GM12878 (cell line): ENCODE data around the gene RASGRF2.

Experiments used
- ATF2 ChIP-seq: IDR thresholded peaks from 2 replicates; pipeline ENCODE4 v1.6.1; 2012; ENCODE audit warnings: low read length, inconsistent platforms
- ATF3 ChIP-seq: IDR thresholded peaks from 2 replicates; pipeline ENCODE4 v1.6.1; 2011; ENCODE audit warnings: low read depth, mild to moderate bottlenecking, low read length, moderate library complexity, borderline replicate concordance; ENCODE audit errors: extremely low read depth
- BCLAF1 ChIP-seq: fragments of 450-650 bp; IDR thresholded peaks from 2 replicates; pipeline ENCODE4 v1.6.1; 2017; ENCODE audit warnings: antibody characterized with exemption, mild to moderate bottlenecking, moderate library complexity
- CREB1 ChIP-seq: IDR thresholded peaks from 2 replicates; pipeline ENCODE4 v1.6.1; 2012; ENCODE audit warnings: low read depth, mild to moderate bottlenecking, inconsistent platforms
- CTCF ChIP-seq, 3 experiments: IDR thresholded peaks in 2 of 3; conservative IDR thresholded peaks in 1 of 3; 2 replicates each; pipeline ENCODE4 v1.5.1; 2011; ENCODE audit warnings: low read depth in 3 of 3, low read length in 3 of 3, mild to moderate bottlenecking in 3 of 3, control low read depth in 2 of 3, moderate library complexity in 2 of 3, inconsistent platforms in 1 of 3, mixed read lengths in 1 of 3; ENCODE audit not compliant: control insufficient read depth in 2 of 3, insufficient read depth in 1 of 3; ENCODE audit errors: extremely low read depth in 1 of 3
- EZH2 ChIP-seq: IDR thresholded peaks from 2 replicates; pipeline ENCODE4 v1.6.1; 2012; ENCODE audit warnings: low read depth, mild to moderate bottlenecking, control low read depth, inconsistent platforms, low read length, borderline replicate concordance; ENCODE audit not compliant: control insufficient read depth
- JUNB ChIP-seq: IDR thresholded peaks from 2 replicates; pipeline ENCODE4 v1.6.1; 2016; ENCODE audit warnings: antibody characterized with exemption, mild to moderate bottlenecking
- MAX ChIP-seq: IDR thresholded peaks from 2 replicates; pipeline ENCODE4 v1.6.1; 2012; ENCODE audit warnings: low read depth, low read length, improper control_type of control experiment
- NR2F1 ChIP-seq: fragments of 450-650 bp; conservative IDR thresholded peaks from 2 replicates; pipeline ENCODE4 v1.6.1; 2017; ENCODE audit warnings: mild to moderate bottlenecking
- RAD21 ChIP-seq: IDR thresholded peaks from 2 replicates; pipeline ENCODE4 v1.6.1; 2011; ENCODE audit warnings: mild to moderate bottlenecking, low read depth, low read length, moderate library complexity; ENCODE audit not compliant: insufficient read depth
- RUNX3 ChIP-seq: IDR thresholded peaks from 2 replicates; pipeline ENCODE4 v1.6.1; 2012; ENCODE audit warnings: low read length, inconsistent platforms
- SIX5 ChIP-seq: IDR thresholded peaks from 2 replicates; pipeline ENCODE4 v1.6.1; 2011; ENCODE audit warnings: mild to moderate bottlenecking, low read depth, low read length, moderate library complexity; ENCODE audit not compliant: severe bottlenecking
- SMARCA5 ChIP-seq: fragments of 450-650 bp; IDR thresholded peaks from 2 replicates; pipeline ENCODE4 v1.6.1; 2017; ENCODE audit warnings: mild to moderate bottlenecking
- TCF3 ChIP-seq: IDR thresholded peaks from 2 replicates; pipeline ENCODE4 v1.6.1; 2012; ENCODE audit warnings: low read depth, mild to moderate bottlenecking, low read length, borderline replicate concordance; ENCODE audit not compliant: insufficient read depth

- TF ChIP-seq EZH2 (no peak), CTCF (IDR thresholded peaks at IDR 0.05 in 2 of 3, conservative IDR thresholded peaks at IDR 0.05 in 1 of 3; ENCODE audit: control insufficient read depth in 2 of 3, extremely low read depth in 1 of 3, insufficient read depth in 1 of 3, low read depth in 3 of 3, low read length in 3 of 3) (no peak), SIX5 (no peak), ATF2 (no peak), JUNB (no peak), RUNX3 (no peak), MAX (no peak), RAD21 (no peak), ATF3 (no peak), TCF3 (no peak), BCLAF1 (no peak), SMARCA5 (no peak), CREB1 (no peak), NR2F1 (no peak)
Measured at GRCh38 chr5:80930940-80931339, 29.2 kb upstream of the RASGRF2 start.
